ENCODE measurements around the gene SLC25A25.
"Not testable (repeated sequence)": the region's sequence is repeated elsewhere in the genome, so short reads cannot be mapped to it uniquely, and the experiment has no call there.

SLC25A25 gene

GRCh38 chr9:128109050-128109709 is 41.1 kb downstream of the SLC25A25 start:
- DNase-seq (ENCODE audit: low spot score): no peak

GRCh38 chr9:128111726-128112125 is 43.7 kb downstream of the SLC25A25 start:
- DNase-seq (ENCODE audit: low spot score): not testable (repeated sequence)

GRCh38 chr9:128113526-128114325 is 45.7 kb downstream of the SLC25A25 start:
- no peak for DNase-seq (ENCODE audit: low spot score)

- DNase-seq (ENCODE audit: low spot score): no peak
Measured at GRCh38 chr9:128114326-128115186, 46.5 kb downstream of the SLC25A25 start.

GRCh38 chr9:128115187-128116103 is 47.4 kb downstream of the SLC25A25 start:
- no peak for DNase-seq (ENCODE audit: low spot score)

GRCh38 chr9:128116104-128117083 is 48.4 kb downstream of the SLC25A25 start:
- no peak for DNase-seq (ENCODE audit: low spot score)

GRCh38 chr9:128117613-128118471 is 49.8 kb downstream of the SLC25A25 start:
- peak; percentile 83 for DNase-seq (ENCODE audit: low spot score)

GRCh38 chr9:128118472-128118857 is 50.4 kb downstream of the SLC25A25 start:
- no peak for DNase-seq (ENCODE audit: low spot score)

- DNase-seq (ENCODE audit: low spot score): no peak
Measured at GRCh38 chr9:128118971-128119665, 51.1 kb downstream of the SLC25A25 start.

- no peak for DNase-seq (ENCODE audit: low spot score)
Measured at GRCh38 chr9:128120061-128120740, 52.2 kb downstream of the SLC25A25 start.

- no peak for DNase-seq (ENCODE audit: low spot score)
Measured at GRCh38 chr9:128120741-128121465, 52.9 kb downstream of the SLC25A25 start.

- DNase-seq (ENCODE audit: low spot score): no peak
Measured at GRCh38 chr9:128121466-128121810, 53.4 kb downstream of the SLC25A25 start.

- DNase-seq (ENCODE audit: low spot score): no peak
Measured at GRCh38 chr9:128121924-128122808, 54.1 kb downstream of the SLC25A25 start.

GRCh38 chr9:128122809-128123175 is 54.8 kb downstream of the SLC25A25 start:
- DNase-seq (ENCODE audit: low spot score): no peak

GRCh38 chr9:128123451-128124080 is 55.5 kb downstream of the SLC25A25 start:
- no peak for DNase-seq (ENCODE audit: low spot score)

- no peak for DNase-seq (ENCODE audit: low spot score)
Measured at GRCh38 chr9:128124451-128124850, 56.4 kb downstream of the SLC25A25 start.
